ENCODE results near the gene NECTIN4. TPM values are rescaled to one million over a fixed set of nuclear protein-coding genes. Genes with fewer than 3 reads are reported as not detected.

Gene NECTIN4
- under 1 TPM in 1 of 4 donors, not detected in 3; 0.72 TPM for total RNA-seq

DNA sequence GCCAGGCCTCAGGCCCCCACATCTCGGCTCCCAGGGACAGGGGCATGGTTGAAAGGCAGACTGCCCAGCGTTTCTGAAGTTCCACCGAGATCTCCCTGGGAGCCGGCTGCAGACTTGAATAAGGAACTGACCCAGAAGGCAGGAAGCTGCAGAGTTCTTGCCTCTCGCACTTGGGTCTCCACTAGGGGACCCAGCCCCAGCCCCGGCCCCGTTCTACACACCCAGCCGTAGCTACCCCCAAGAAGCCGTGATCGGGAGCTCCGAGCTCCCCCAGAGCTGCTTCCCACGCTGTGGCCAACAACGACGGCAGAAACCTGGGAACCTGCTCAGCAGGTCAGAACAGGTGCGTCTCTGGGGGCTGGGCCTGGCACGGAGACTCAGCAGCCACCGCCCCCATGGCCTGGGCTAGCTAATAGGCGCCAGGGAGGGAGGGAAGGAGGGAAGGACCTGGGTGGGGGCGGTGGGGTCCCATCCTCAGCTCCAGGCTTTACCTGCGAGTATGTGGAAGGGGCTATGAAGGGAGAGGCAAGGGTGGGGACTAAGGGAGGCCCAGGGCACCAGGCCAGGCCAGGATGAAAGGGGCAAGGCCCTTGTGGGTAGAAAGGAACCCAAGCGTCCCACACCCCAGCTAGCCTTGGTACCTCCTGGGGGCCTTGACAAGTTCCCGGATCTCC is at the start of gene NECTIN4:
Gene NECTIN4, minus strand, starts transcription at position 308 of the 674 bp plus-strand sequence. Its CDS starts 262 bp downstream, at position 46.
- TF ChIP-seq, protein P1, sequence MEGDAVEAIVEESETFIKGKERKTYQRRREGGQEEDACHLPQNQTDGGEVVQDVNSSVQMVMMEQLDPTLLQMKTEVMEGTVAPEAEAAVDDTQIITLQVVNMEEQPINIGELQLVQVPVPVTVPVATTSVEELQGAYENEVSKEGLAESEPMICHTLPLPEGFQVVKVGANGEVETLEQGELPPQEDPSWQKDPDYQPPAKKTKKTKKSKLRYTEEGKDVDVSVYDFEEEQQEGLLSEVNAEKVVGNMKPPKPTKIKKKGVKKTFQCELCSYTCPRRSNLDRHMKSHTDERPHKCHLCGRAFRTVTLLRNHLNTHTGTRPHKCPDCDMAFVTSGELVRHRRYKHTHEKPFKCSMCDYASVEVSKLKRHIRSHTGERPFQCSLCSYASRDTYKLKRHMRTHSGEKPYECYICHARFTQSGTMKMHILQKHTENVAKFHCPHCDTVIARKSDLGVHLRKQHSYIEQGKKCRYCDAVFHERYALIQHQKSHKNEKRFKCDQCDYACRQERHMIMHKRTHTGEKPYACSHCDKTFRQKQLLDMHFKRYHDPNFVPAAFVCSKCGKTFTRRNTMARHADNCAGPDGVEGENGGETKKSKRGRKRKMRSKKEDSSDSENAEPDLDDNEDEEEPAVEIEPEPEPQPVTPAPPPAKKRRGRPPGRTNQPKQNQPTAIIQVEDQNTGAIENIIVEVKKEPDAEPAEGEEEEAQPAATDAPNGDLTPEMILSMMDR (IDR thresholded peaks at IDR 0.05): no peak
- ATAC-seq (ENCODE audit: low FRiP score): no peak
- DNase-seq (ENCODE audit: low spot score): no peak

DNA sequence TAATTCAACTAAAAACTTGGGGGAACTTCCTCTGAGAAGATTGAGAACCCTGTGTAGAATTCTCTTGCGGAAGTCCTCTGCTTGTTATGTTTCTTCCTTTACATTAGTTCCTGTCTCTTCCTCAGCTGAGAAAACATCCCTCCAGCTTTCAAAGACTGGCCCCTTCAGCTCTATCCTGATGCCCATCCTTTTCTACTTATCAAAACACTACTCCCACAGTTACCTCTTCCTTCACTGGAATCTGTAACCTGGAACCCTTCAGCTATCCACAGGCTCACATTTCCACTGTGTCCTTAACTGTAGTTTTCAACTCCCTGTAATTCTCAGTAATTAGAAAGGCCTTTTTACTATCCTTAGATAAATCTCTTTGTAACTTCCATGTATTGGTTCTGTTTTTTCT is 49.1 kb upstream of the NECTIN4 start:
- ATAC-seq (ENCODE audit: low FRiP score): no peak
- TF ChIP-seq, protein P1 (IDR thresholded peaks at IDR 0.05): no peak
- DNase-seq (ENCODE audit: low spot score): no peak

DNA sequence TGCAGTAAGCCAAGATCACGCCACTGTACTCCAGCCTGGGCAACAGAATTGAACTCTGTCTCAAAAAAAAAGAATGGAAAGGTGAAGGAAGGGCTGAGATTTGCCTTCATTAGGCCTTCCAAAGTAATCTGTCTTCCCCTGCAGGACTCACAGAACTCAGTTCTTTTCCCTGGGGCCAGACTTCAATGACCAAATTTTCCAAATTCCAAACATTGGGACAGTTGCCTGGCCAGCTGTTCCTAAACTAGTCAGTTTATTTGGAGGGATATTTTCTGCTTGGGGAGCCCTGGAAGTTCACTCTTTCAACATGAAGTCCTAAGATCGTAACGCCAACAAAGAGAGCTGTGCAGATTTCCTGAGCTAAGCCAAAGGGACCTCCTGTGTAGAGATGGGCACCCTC is 48.5 kb upstream of the NECTIN4 start:
- no peak for ATAC-seq (ENCODE audit: low FRiP score)
- DNase-seq (ENCODE audit: low spot score): no peak
- TF ChIP-seq, protein P1 (IDR thresholded peaks at IDR 0.05): no peak

DNA sequence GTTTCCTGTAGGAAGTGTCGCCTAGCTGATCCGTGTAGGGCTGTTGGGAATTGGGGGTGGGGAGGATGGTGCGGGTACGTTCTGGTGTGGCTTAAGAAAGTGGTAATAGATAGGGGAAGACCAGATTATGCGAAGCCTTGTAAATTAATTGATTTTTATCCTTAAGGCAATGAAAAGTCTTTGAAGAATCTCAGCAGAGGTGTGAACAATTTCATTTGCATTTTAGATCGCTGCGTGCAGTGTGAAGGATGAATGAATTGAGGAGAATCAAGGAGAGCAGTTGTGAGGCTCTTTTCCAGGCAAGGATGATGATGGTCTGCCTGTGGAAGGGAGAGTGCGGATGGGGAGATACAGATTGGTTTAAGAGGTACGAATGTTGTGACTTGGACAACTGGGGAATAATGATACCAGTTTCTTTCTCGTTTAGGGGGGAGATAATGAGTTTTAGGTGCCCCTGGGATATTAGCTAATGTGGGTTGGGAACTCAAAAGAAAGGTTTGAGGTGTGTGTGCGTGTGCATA is 43.9 kb upstream of the NECTIN4 start:
- ATAC-seq (ENCODE audit: low FRiP score): no peak
- TF ChIP-seq, protein P1 (IDR thresholded peaks at IDR 0.05): no peak
- no peak for DNase-seq (ENCODE audit: low spot score)

DNA sequence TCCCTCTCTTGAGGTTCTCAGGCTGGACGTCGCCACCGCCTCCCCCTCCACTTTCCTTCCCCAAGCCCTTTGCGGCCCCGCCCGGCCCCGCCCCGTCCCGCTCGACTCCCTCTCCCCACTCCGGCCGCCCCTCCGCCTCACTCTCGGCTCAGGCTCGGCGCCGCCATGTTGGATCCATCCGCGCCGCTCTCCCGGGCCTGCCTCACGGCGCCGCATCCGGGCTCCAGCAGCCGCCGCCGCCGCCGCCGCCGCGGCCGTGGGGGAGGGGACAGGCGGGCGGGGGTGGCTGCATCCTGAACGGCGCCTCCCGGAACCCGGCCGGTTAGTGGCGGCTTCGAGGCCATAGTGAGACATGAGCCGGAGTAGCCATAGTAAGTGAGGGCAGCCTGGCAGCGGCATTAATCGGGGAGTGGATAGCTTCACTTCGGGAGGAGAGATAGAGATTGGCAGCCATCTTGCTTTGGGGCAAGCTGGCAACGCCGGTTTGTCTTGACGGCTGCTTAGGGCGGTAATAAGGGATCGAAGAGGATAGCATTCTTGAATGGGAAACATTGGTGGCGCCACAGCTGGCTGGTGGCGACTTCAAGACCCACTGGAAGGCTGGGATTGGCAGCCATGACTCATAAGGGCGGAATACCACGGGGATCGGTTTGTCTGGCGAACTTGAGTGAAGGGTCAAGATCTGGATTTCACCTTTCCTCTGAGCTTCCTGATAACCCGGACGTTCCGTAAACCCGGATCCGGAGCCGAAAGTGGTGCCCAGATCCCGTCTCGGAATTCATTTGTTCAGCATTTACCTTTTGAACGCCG is 43.3 kb upstream of the NECTIN4 start, which contains the start of gene DEDD:
Gene DEDD, minus strand, starts transcription at position 258 of the 810 bp plus-strand sequence. CDS start 8,205 bp downstream, outside the sequence.
- DNase-seq (ENCODE audit: low spot score) (peak; percentile 65), ATAC-seq (ENCODE audit: low FRiP score) (peak; percentile 93)
- TF ChIP-seq, protein P1 (IDR thresholded peaks at IDR 0.05): no peak

DNA sequence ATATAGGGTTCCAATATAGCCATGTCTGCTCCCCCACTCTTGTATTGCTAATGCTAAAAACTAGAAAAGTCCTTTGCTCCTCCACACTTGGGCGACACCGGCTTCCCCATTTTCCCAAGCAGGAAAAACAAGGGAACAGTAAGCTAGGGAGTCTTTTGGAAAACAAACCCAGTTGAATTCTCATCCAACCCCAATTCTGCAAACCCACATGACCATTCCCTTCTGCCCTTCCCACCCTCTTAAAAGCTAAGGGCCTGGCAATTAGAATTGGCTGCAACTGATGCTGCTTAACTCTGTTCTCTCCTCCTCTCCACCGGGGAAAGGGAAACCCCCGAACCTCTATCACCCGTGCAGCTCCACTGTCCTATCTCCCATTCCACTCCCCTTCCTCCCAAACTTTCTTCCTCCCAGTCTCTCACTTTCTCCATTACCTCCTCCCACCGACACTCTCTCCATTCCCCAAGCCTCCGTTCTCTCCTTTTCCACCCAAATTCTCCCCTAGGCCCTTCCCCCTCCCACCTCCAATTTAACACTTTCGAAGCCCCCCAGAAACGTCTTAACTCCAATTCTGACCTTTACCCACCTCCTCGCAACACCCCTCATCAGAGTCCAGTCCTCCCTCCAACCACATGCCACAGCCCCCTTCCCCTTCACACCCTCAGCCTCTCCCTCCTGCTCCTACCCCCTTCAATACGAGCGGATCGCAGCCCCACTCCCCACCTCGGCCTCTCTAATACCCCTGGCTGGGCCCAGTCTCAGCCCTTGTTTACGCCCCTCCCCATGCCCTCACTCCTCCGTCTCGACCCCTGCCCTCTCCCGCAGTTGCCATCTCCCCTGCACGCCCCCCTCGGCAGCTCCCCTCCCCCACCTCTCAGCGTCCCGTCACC is 42.4 kb upstream of the NECTIN4 start:
- ATAC-seq (ENCODE audit: low FRiP score) (peak; percentile 43), DNase-seq (ENCODE audit: low spot score) (no peak)
- TF ChIP-seq, protein P1 (IDR thresholded peaks at IDR 0.05): no peak
